HFF-Myc (cell line): Measurements from ENCODE around the gene SYT7.
"Not testable (repeated sequence)": the region's sequence is repeated elsewhere in the genome, so short reads cannot be mapped to it uniquely, and the experiment has no call there.

Experiments used
- DNase-seq: peaks from one replicate; pipeline ENCODE4 v3.0.0-alpha.2; 2011; ENCODE audit warnings: low read depth; ENCODE audit errors: extremely low read depth
- H3K4me3 ChIP-seq: replicated peaks from 2 replicates; pipeline ENCODE4 v1.5.1; 2011; ENCODE audit warnings: low read depth, mild to moderate bottlenecking, control low read depth, low read length
- TF ChIP-seq, protein P1 (sequence below): IDR thresholded peaks from 2 replicates; pipeline ENCODE4 v1.5.1; 2012; ENCODE audit warnings: mild to moderate bottlenecking, low read depth, low read length, control low read depth; ENCODE audit errors: missing control alignments

The SYT7 gene

GRCh38 chr11:61473370-61474012 lies 107.4 kb downstream of the SYT7 start:
- TF ChIP-seq, protein P1, sequence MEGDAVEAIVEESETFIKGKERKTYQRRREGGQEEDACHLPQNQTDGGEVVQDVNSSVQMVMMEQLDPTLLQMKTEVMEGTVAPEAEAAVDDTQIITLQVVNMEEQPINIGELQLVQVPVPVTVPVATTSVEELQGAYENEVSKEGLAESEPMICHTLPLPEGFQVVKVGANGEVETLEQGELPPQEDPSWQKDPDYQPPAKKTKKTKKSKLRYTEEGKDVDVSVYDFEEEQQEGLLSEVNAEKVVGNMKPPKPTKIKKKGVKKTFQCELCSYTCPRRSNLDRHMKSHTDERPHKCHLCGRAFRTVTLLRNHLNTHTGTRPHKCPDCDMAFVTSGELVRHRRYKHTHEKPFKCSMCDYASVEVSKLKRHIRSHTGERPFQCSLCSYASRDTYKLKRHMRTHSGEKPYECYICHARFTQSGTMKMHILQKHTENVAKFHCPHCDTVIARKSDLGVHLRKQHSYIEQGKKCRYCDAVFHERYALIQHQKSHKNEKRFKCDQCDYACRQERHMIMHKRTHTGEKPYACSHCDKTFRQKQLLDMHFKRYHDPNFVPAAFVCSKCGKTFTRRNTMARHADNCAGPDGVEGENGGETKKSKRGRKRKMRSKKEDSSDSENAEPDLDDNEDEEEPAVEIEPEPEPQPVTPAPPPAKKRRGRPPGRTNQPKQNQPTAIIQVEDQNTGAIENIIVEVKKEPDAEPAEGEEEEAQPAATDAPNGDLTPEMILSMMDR = no peak
- H3K4me3 ChIP-seq = no peak overlapping the region
- no peak for DNase-seq

GRCh38 chr11:61472868-61473267 lies 108.0 kb downstream of the SYT7 start:
- no peak for DNase-seq
- no peak overlapping the region for H3K4me3 ChIP-seq
- TF ChIP-seq, protein P1 = no peak

DNA sequence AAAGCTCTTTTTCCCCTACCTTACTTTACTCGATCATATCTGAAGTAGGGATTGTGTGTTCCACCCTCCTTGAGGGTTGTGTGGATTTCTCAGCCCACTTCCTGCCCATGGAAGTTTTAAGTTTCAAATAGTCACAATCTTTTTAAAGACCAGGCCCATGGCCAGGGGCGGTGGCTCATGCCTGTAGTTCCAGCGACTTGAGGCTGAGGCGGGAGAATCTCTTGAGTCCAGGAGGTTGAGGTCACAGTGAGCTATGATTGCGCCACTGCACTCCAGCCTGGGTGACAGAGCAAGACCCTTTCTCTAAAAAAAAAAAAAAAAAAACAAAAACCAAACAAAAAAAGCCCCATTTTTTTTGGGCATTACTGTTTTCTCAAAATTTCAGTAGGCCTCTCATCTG lies 108.6 kb downstream of the SYT7 start:
- H3K4me3 ChIP-seq = no peak overlapping the region
- TF ChIP-seq, protein P1 = no peak
- no peak for DNase-seq

DNA sequence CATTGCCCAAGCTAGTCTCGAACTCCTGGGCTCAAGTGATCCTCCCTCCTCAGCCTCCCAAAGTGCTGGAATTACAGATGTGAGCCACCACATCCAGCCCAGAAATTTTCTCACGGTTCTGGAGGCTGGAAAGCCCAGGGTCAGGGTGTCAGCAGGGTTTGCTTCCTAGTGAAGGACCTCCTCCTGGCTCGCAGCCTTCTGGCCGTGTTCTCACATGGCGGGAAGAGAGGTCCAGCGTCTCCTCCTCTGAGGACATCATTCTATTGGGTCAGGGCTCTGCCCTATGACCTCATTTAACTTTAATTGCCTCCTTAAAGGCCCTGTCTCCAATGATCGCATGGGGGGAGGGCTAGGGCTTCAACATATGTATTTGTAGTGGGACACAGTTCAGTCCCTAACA lies 112.9 kb downstream of the SYT7 start:
- no peak for DNase-seq
- H3K4me3 ChIP-seq = no peak overlapping the region
- TF ChIP-seq, protein P1 = no peak

DNA sequence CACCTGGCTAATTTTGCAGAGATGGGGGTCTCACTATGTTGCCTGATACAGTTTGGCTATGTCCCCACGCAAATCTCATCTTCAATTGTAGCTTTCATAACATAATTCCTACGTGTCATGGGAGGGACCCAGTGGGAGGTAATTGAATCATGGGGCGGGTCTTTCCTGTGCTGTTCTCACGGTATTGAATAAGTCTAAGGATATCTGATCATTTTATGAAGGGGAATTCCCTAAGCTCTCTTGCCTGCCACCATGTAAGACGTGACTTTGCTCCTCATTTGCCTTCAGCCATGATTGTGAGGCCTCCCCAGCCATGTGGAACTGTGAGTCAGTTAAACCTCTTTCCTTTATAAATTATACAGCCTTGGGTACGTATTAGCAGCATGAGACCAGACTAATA lies 113.3 kb downstream of the SYT7 start:
- not testable (repeated sequence) for H3K4me3 ChIP-seq

More for the DNA sequence above, 113.3 kb downstream of the SYT7 start:
- not testable (repeated sequence) for DNase-seq
